HepG2 (cell line): ENCODE measurements around the gene CDH13. TPM values are rescaled to one million over a fixed set of nuclear protein-coding genes. Genes with fewer than 3 reads are reported as not detected.

ENCODE experiments used
- ADNP ChIP-seq: sonication (generic); formaldehyde crosslinking; IDR thresholded peaks from 2 replicates; pipeline ENCODE4 v1.4.0; 2020; ENCODE audit warnings: missing genetic modification reagents
- FOXM1 ChIP-seq: sonication (generic); formaldehyde crosslinking; IDR thresholded peaks from 2 replicates; pipeline ENCODE4 v1.5.0; 2020; ENCODE audit warnings: missing genetic modification reagents
- FOXO1 ChIP-seq: sonication (generic); formaldehyde crosslinking; IDR thresholded peaks from 2 replicates; pipeline ENCODE4 v1.4.0; 2020; ENCODE audit warnings: missing genetic modification reagents
- GATAD1 ChIP-seq: IDR thresholded peaks from 2 replicates; pipeline ENCODE4 v1.6.1; 2016; ENCODE audit warnings: missing genetic modification reagents, missing compliant biosample characterization
- HOXA9 ChIP-seq: sonication (generic); formaldehyde crosslinking; IDR thresholded peaks from 2 replicates; pipeline ENCODE4 v1.8.1; 2022; ENCODE audit warnings: missing genetic modification reagents, mild to moderate bottlenecking, moderate library complexity, borderline replicate concordance
- JUN ChIP-seq: sonication (generic); formaldehyde crosslinking; IDR thresholded peaks from 2 replicates; pipeline ENCODE4 v1.4.0; 2020; ENCODE audit warnings: mild to moderate bottlenecking, missing genetic modification reagents
- KAT7 ChIP-seq: IDR thresholded peaks from 2 replicates; pipeline ENCODE4 v1.6.1; 2018; ENCODE audit warnings: borderline replicate concordance, missing compliant biosample characterization
- MEIS1 ChIP-seq: sonication (generic); formaldehyde crosslinking; IDR thresholded peaks from 2 replicates; pipeline ENCODE4 v1.9.0; 2021; ENCODE audit warnings: mild to moderate bottlenecking, missing genetic modification reagents, moderate library complexity, borderline replicate concordance
- NAIF1 ChIP-seq: sonication (generic); formaldehyde crosslinking; IDR thresholded peaks from 2 replicates; pipeline ENCODE4 v1.5.0; 2020; ENCODE audit warnings: mild to moderate bottlenecking, missing genetic modification reagents, borderline replicate concordance
- RFXANK ChIP-seq: IDR thresholded peaks from 2 replicates; pipeline ENCODE4 v1.6.1; 2016
- TFAP4 ChIP-seq: sonication (generic); IDR thresholded peaks from 2 replicates; pipeline ENCODE4 v1.6.1; 2016; ENCODE audit warnings: low read depth, borderline replicate concordance
- TGIF2 ChIP-seq: IDR thresholded peaks from 2 replicates; pipeline ENCODE4 v1.6.1; 2016; ENCODE audit warnings: control low read depth, missing compliant biosample characterization
- ZFP36 ChIP-seq: fragments of 150-350 bp; IDR thresholded peaks from 2 replicates; pipeline ENCODE4 v1.6.1; 2018; ENCODE audit warnings: borderline replicate concordance, low read length, low read depth; ENCODE audit not compliant: partially characterized antibody
- ZIK1 ChIP-seq: sonication (generic); formaldehyde crosslinking; IDR thresholded peaks from 2 replicates; pipeline ENCODE4 v1.5.0; 2020; ENCODE audit warnings: mild to moderate bottlenecking, low read depth, missing genetic modification reagents, borderline replicate concordance
- ZNF124 ChIP-seq: sonication (generic); formaldehyde crosslinking; IDR thresholded peaks from 2 replicates; pipeline ENCODE4 v1.4.0; 2020; ENCODE audit warnings: missing genetic modification reagents
- ZNF20 ChIP-seq: sonication (generic); formaldehyde crosslinking; IDR thresholded peaks from 2 replicates; pipeline ENCODE4 v1.4.0; 2020; ENCODE audit warnings: mild to moderate bottlenecking, moderate library complexity, missing genetic modification reagents
- ZNF501 ChIP-seq: sonication (generic); formaldehyde crosslinking; IDR thresholded peaks from 2 replicates; pipeline ENCODE4 v1.5.1; 2020; ENCODE audit warnings: mild to moderate bottlenecking, moderate library complexity, missing genetic modification reagents
- ZNF674 ChIP-seq: sonication (generic); formaldehyde crosslinking; IDR thresholded peaks from 2 replicates; pipeline ENCODE4 v1.5.0; 2020; ENCODE audit warnings: low read depth, mild to moderate bottlenecking, missing genetic modification reagents
- ZNF678 ChIP-seq: sonication (generic); formaldehyde crosslinking; IDR thresholded peaks from 2 replicates; pipeline ENCODE4 v1.4.0; 2020; ENCODE audit warnings: mild to moderate bottlenecking, missing genetic modification reagents
- ZNF710 ChIP-seq: sonication (generic); formaldehyde crosslinking; IDR thresholded peaks from 2 replicates; pipeline ENCODE4 v1.5.0; 2020; ENCODE audit warnings: mild to moderate bottlenecking, missing genetic modification reagents, borderline replicate concordance
- ZNF770 ChIP-seq: sonication (generic); formaldehyde crosslinking; IDR thresholded peaks from 2 replicates; pipeline ENCODE4 v1.5.0; 2020; ENCODE audit warnings: mild to moderate bottlenecking, missing genetic modification reagents
- ZXDC ChIP-seq: sonication (generic); formaldehyde crosslinking; IDR thresholded peaks from 2 replicates; pipeline ENCODE4 v1.5.0; 2020; ENCODE audit warnings: mild to moderate bottlenecking, missing genetic modification reagents
- polyA plus RNA-seq, 8 experiments: library from polyadenylated mRNA; depleted of rRNA in 3 of 8; stranded (reverse) in 7 of 8; unstranded in 1 of 8; fragments of >200 nt; fragmentation: Illumina TruSeq in 4 of 8; extraction: Trizol in 4 of 8; gene quantifications; 2 replicates each; pipeline versions ENCODE4 v1.2.1 to v1.2.3, GENCODE V29; 2011 to 2016; ENCODE audit warnings: low read depth in 4 of 8, missing spikeins in 1 of 8, mixed read lengths in 1 of 8; ENCODE audit not compliant: insufficient read depth in 1 of 8
- total RNA-seq, 5 experiments: library from RNA; depleted of rRNA; stranded (reverse); fragments of >200 nt; fragmentation: Illumina TruSeq; extraction: Trizol; gene quantifications; 2 replicates each; pipeline ENCODE4 v1.2.3, GENCODE V29; 2016; ENCODE audit warnings: low read depth in 1 of 5

Gene CDH13
- total and polyA plus RNA-seq, 2 of the 13 experiments (the other 11 are each of a cell fraction or from before 2014, with no cell fraction given): not detected

GRCh38 chr16:83813823-83814658 lies 1187.3 kb downstream of the CDH13 start (continued):
- no peak for TF ChIP-seq ZNF770 (CRISPR knock-in tag)
- TF ChIP-seq FOXO1 (CRISPR knock-in tag): no peak; the same call in 1 of the 2 replicates
- TF ChIP-seq GATAD1 (CRISPR knock-in tag): no peak
- TF ChIP-seq ZNF124 (CRISPR knock-in tag): no peak
- TF ChIP-seq ZIK1: no peak
- TF ChIP-seq ZNF674: no peak
- no peak for TF ChIP-seq RFXANK (CRISPR knock-in tag)
- peak; percentile 100 for TF ChIP-seq TFAP4
- TF ChIP-seq KAT7 (CRISPR knock-in tag): no peak
- TF ChIP-seq MEIS1 (CRISPR knock-in tag): no peak
- TF ChIP-seq ZFP36: no peak
- no peak for TF ChIP-seq TGIF2 (CRISPR knock-in tag)
- no peak for TF ChIP-seq ZNF710 (CRISPR knock-in tag)
- TF ChIP-seq FOXM1: no peak
- TF ChIP-seq ZNF678 (CRISPR knock-in tag): no peak
- TF ChIP-seq ZNF501 (CRISPR knock-in tag): no peak
- peak; percentile 92 for TF ChIP-seq JUN
- no peak for TF ChIP-seq ZXDC (CRISPR knock-in tag)
- no peak for TF ChIP-seq NAIF1 (CRISPR knock-in tag)
- no peak for TF ChIP-seq ZNF20 (CRISPR knock-in tag)
- TF ChIP-seq HOXA9 (CRISPR knock-in tag): no peak
- TF ChIP-seq ADNP: no peak
